Measurements from ENCODE around the gene MCC.

GRCh38 chr5:113507601-113508000, 19.3 kb upstream of the MCC start:
- TF ChIP-seq CTCF (IDR thresholded peaks at IDR 0.05), result no peak
- TF ChIP-seq POLR2A (IDR thresholded peaks at IDR 0.05), result no peak
